GM21360 (cell line): ENCODE results near the gene TRIM14.

ENCODE experiments used
- ATAC-seq: cut with Tn5 transposase; IDR thresholded peaks from one replicate; pipeline ENCODE4 v1.9.1; 2021; ENCODE audit warnings: mild to moderate bottlenecking, moderate library complexity; ENCODE audit not compliant: unreplicated experiment

TRIM14 gene

GRCh38 chr9:98056269-98057137 lies 62.5 kb downstream of the TRIM14 start, which contains the start of gene NANS:
Gene NANS, plus strand, starts transcription at chr9:98056732. Its CDS starts 77 bp downstream, at chr9:98056809.
- ATAC-seq, result peak; percentile 92

GRCh38 chr9:98054376-98054951 lies 64.6 kb downstream of the TRIM14 start:
- ATAC-seq, result no peak

- no peak for ATAC-seq
These were observed 68.7 kb downstream of the TRIM14 start for GRCh38 chr9:98050351-98050750.

- no peak for ATAC-seq
These were observed 69.5 kb downstream of the TRIM14 start for GRCh38 chr9:98049288-98050072.

GRCh38 chr9:98047002-98047401 lies 72.0 kb downstream of the TRIM14 start:
- no peak for ATAC-seq

GRCh38 chr9:98046180-98046543 lies 72.9 kb downstream of the TRIM14 start:
- ATAC-seq, result no peak

GRCh38 chr9:98045234-98046179 lies 73.5 kb downstream of the TRIM14 start:
- ATAC-seq, result peak; percentile 64

GRCh38 chr9:98043915-98044314 lies 75.1 kb downstream of the TRIM14 start:
- no peak for ATAC-seq

GRCh38 chr9:98040212-98040611 lies 78.8 kb downstream of the TRIM14 start:
- no peak for ATAC-seq

- ATAC-seq, result no peak
These were observed 79.4 kb downstream of the TRIM14 start for GRCh38 chr9:98039607-98040017.

- ATAC-seq, result peak; percentile 41
These were observed 80.1 kb downstream of the TRIM14 start for GRCh38 chr9:98038958-98039357.

GRCh38 chr9:98037357-98037756 lies 81.7 kb downstream of the TRIM14 start:
- no peak for ATAC-seq

GRCh38 chr9:98034593-98035546 lies 84.2 kb downstream of the TRIM14 start:
- no peak for ATAC-seq

GRCh38 chr9:98031935-98032334 lies 87.1 kb downstream of the TRIM14 start:
- no peak for ATAC-seq

GRCh38 chr9:98031169-98031568 lies 87.9 kb downstream of the TRIM14 start:
- ATAC-seq, result no peak

- ATAC-seq, result no peak
These were observed 94.3 kb downstream of the TRIM14 start for GRCh38 chr9:98024702-98025101.

GRCh38 chr9:98022447-98022846 lies 96.6 kb downstream of the TRIM14 start:
- ATAC-seq, result no peak

GRCh38 chr9:98021306-98022040 lies 97.5 kb downstream of the TRIM14 start:
- ATAC-seq, result no peak
